ENCODE measurements around the gene RFX5. TPM values are rescaled to one million over a fixed set of nuclear protein-coding genes. Genes with fewer than 3 reads are reported as not detected.

Gene RFX5
- total RNA-seq (2016; rRNA removed; fragmentation: Illumina TruSeq; extraction: Trizol) = 32.0 and 36.2 TPM in 2 replicates
- total RNA-seq (2016; cell fraction: cytosol; rRNA removed; fragmentation: Illumina TruSeq; extraction: Trizol; ENCODE audit: low read depth) = 4.1 and 4.4 TPM in 2 replicates
- total RNA-seq (2016; cell fraction: insoluble cytoplasmic fraction; rRNA removed; fragmentation: Illumina TruSeq; extraction: Trizol) = 37.2 and 39.7 TPM in 2 replicates
- 15.6 and 17.0 TPM in 2 replicates for total RNA-seq (2016; cell fraction: membrane; rRNA removed; fragmentation: Illumina TruSeq; extraction: Trizol)
- total RNA-seq (2016; cell fraction: nucleus; rRNA removed; fragmentation: Illumina TruSeq; extraction: Trizol) = 44.6 and 44.7 TPM in 2 replicates
- polyA plus RNA-seq (2011; rRNA removed) = 17.9 and 20.3 TPM in 2 replicates
- 7.9 and 8.2 TPM in 2 replicates for polyA plus RNA-seq (2011; cell fraction: cytosol; rRNA removed)
- 43.2 and 45.6 TPM in 2 replicates for polyA plus RNA-seq (2011; cell fraction: nucleus; rRNA removed)
- polyA plus RNA-seq (2012) = 11.7 and 16.5 TPM in 2 replicates
- 2.7 and 2.8 TPM in 2 replicates for polyA plus RNA-seq (2016; cell fraction: cytosol; fragmentation: Illumina TruSeq; extraction: Trizol; ENCODE audit: low read depth)
- 27.2 and 30.5 TPM in 2 replicates for polyA plus RNA-seq (2016; cell fraction: insoluble cytoplasmic fraction; fragmentation: Illumina TruSeq; extraction: Trizol; ENCODE audit: low read depth)
- 8.9 and 10.1 TPM in 2 replicates for polyA plus RNA-seq (2016; cell fraction: membrane; fragmentation: Illumina TruSeq; extraction: Trizol; ENCODE audit: low read depth)
- polyA plus RNA-seq (2016; cell fraction: nucleus; fragmentation: Illumina TruSeq; extraction: Trizol; ENCODE audit: insufficient read depth, low read depth) = 62.2 and 65.3 TPM in 2 replicates
- 33.0 and 287 TPM in 2 replicates for polyA minus RNA-seq (2011; rRNA and poly(A)+ RNA removed; ENCODE audit: low replicate concordance)
- 7.7 and 9.6 TPM in 2 replicates for polyA minus RNA-seq (2011; cell fraction: cytosol; rRNA and poly(A)+ RNA removed)
- polyA minus RNA-seq (2011; cell fraction: nucleus; rRNA and poly(A)+ RNA removed) = 15.8 and 22.1 TPM in 2 replicates
- Bru-seq, nascent RNA = percentile 79 among the genes with signal in this experiment
- BruChase-seq, experiment 1, labeled RNA remaining after a 6-hour chase = percentile 83 among the genes with signal in this experiment
- percentile 82 among the genes with signal in this experiment for BruChase-seq, experiment 2, labeled RNA remaining after a 2-hour chase
- long read RNA-seq, experiment 1, transcript RFX5-215 (11 exons, 2,355 nt) = major isoform, 10 of 18 reads
- long read RNA-seq, experiment 1, partial matches to known transcripts = 3 of 18 reads
- long read RNA-seq, experiment 1, other reads (novel, unspliced or antisense) = 5 of 18 reads
- long read RNA-seq, experiment 2, transcript RFX5-202 (11 exons, 2,459 nt) = major isoform, 15 of 55 reads
- long read RNA-seq, experiment 2, partial matches to known transcripts = 3 of 55 reads
- long read RNA-seq, experiment 2, other reads (novel, unspliced or antisense) = 34 of 55 reads

- BruUV-seq (replicated peaks) = TSS peak; percentile 91
- Histone ChIP-seq H3K4me1 (ENCODE audit: insufficient read depth, low read length) (peaks cover 19% of the 10 kb centered on the region), H4K20me1 (ENCODE audit: insufficient read depth, low read length) (no peaks in the 10 kb centered on the region), H3K4me2 (ENCODE audit: low read depth, low read length) (peak within 1 kb of the TSS; percentile 73), H3K9ac (ENCODE audit: insufficient read depth, low read depth, low read length) (peak within 1 kb of the TSS; percentile 77), H3K4me3 (replicated peaks in 1 of 3; ENCODE audit: insufficient read depth in 1 of 3, low read depth in 2 of 3, low read length in 3 of 3) (peak within 1 kb of the TSS; percentile 62 to 73 (median 72)), H3K9me3 (ENCODE audit: low read length) (peaks cover 2% of the 10 kb centered on the region), H3K27ac (ENCODE audit: extremely low read length, insufficient read depth, low read length) (peak within 1 kb of the TSS; percentile 87), H3K27me3 (ENCODE audit: control insufficient read depth in 1 of 2, insufficient read depth in 2 of 2, low read length in 2 of 2) (no peaks in the 10 kb centered on the region), H3K79me2 (ENCODE audit: insufficient read depth, low read length) (no peaks in the 10 kb centered on the region), H2AFZ (ENCODE audit: low read length) (peak within 1 kb of the TSS; percentile 67), H3K36me3 (replicated peaks in 1 of 2; ENCODE audit: control insufficient read depth in 1 of 2, insufficient read depth in 2 of 2, low read length in 2 of 2) (peaks cover 7 to 24% of the 10 kb centered on the region in 2 experiments; a peak in 3 of 5 replicates)
- FAIRE-seq (peak; percentile 97), DNase-seq (ENCODE audit: low spot score) (peak; percentile 95), ATAC-seq (peak; percentile 98)
- 1% methylated on average over 31 of the region's 38 CpGs for WGBS (ENCODE audit: low lambda C conversion rate)
- POLR2A ChIA-PET = interaction anchor here (1.2 to 1.5 kb wide), 3 partner anchors 19 to 52 kb away, joined by 5 to 6 read pairs (median 6); partner anchors contain the start of genes PI4KB, PSMB4 and SELENBP1
- CTCF ChIA-PET (ENCODE audit: low intra/inter-chr PET ratio, low total read pairs) = no interaction called here
- intact Hi-C loops (cut with micrococcal nuclease; ENCODE audit: unreplicated experiment) = loop anchor here (2.0 to 5.0 kb wide), 2 partner anchors 26 to 150 kb away; partner anchors contain the start of genes PIP5K1A and SELENBP1
- in situ Hi-C loops (cut with HindIII; ENCODE audit: extremely low pct_ligation_motif_present, low pct_unique_long_range_greater_than_20kb) = no loop called here
- TF ChIP-seq FOXP1 (IDR thresholded peaks at IDR 0.05) (no peak), FOXP1 (CRISPR knock-in tag; IDR thresholded peaks at IDR 0.05) (no peak), CBX1 (IDR thresholded peaks at IDR 0.05; ENCODE audit: low read depth) (no peak), ZNF281 (CRISPR knock-in tag; IDR thresholded peaks at IDR 0.05; ENCODE audit: borderline replicate concordance) (peak; percentile 86), RCOR2 (CRISPR knock-in tag; IDR thresholded peaks at IDR 0.05) (no peak), ZNF687 (CRISPR knock-in tag; IDR thresholded peaks at IDR 0.05) (peak; percentile 84), ZNF34 (CRISPR knock-in tag; IDR thresholded peaks at IDR 0.05; ENCODE audit: borderline replicate concordance) (no peak), ZEB1 (IDR thresholded peaks at IDR 0.05; ENCODE audit: insufficient replicate concordance, low read depth) (no peak)
These were observed at the start of gene RFX5 for GRCh38 chr1:151346769-151347522. RFX5 (minus strand) TSS chr1:151347252; CDS start chr1:151346320, 932 bp downstream.

Measured in HepG2 (cell line).